Stimulated activated CD8-positive, alpha-beta memory T cell treated with anti-CD3 and anti-CD28 coated beads, Interleukin-12 subunit alpha, Interleukin-12 subunit beta, amount 100 ng/mL, for 24 hours (primary cell): ENCODE data around the gene DOC2A.
"Not testable (repeated sequence)": the region's sequence is repeated elsewhere in the genome, so short reads cannot be mapped to it uniquely, and the experiment has no call there.

Experiments
- DNase-seq: peaks from one replicate; pipeline ENCODE4 v3.0.0-alpha.2; 2020; ENCODE audit errors: extremely low read depth

The DOC2A gene

DNA sequence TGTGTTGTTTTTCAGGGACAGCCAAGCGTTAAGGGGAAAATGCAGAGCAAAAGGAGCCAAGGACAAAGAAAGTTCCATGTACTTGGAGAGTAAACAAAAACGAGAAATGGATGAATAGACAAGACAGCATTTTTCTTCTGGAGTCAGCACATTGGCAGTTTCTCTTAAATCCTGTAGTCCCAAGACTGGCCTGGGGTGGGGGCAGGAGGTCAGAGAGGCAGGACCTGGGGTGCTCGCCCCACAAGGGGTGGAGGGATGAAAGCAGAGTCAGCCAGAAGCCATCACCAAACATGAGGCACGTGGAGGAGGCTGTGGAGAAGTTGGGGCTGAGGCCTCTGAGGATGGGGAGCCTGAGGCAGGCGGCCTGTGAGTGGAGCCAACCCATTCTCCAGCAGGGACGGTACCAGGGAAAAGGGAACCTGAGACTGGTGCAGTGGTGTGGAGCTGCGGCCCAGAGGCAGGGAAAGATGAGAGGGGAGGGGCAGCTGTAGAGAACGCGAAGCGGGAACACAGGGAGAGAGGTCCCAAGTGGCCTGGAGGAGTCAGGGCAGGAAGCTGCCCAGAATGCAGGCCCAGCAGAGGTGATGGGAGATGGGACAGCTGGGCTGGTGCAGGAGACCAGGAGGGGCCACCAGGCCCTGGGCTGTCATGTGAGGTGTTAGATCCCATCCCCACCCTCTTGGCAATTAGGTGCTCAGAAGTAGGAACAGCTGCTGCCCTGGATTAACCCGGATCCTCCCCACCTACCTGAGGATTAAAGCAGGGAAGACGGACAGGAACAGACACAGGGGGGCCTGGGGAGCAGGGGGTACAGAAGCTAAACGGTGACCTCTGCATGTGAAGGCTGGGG, 17.0 kb upstream of the DOC2A start:
- no peak for DNase-seq

DNA sequence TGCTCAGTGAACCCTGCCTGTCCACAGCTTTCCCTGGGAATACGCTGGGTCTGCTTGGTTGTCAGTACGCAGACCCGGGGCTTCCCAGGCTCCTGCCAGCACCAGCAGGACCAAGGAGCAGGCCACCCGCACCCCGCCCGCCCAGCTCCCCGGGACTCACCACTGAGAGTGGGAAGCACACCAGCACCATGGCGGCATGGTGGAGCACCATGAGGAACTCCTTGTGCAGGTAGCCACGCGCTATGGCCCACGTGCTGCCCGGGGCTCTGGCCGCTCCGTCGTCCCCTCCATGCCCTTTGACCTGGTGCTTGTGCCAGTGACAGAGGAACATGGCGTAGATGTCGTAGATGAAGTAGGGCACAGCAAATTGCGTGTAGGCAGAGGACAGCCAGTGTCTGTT, 15.6 kb upstream of the DOC2A start:
- no peak for DNase-seq

DNA sequence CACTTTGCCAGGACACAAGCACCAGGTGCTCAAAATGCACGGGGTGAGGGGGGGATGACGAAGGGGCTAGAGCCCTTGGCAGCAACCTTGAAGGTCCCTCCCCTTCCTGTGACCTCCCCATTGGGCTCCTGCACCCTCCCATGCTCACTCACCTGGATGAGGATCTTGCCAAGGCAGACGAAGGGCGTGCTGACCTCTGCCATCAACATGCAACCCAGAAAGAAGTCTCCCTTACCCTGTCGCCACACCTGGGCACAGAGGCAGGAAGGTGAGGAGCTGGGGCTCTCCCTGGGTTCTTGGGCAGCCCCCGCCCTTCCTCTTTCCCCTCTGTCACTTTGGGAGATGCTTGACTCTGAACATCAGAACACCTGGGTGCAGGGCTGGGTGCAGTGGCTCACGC, 14.7 kb upstream of the DOC2A start:
- no peak for DNase-seq

DNA sequence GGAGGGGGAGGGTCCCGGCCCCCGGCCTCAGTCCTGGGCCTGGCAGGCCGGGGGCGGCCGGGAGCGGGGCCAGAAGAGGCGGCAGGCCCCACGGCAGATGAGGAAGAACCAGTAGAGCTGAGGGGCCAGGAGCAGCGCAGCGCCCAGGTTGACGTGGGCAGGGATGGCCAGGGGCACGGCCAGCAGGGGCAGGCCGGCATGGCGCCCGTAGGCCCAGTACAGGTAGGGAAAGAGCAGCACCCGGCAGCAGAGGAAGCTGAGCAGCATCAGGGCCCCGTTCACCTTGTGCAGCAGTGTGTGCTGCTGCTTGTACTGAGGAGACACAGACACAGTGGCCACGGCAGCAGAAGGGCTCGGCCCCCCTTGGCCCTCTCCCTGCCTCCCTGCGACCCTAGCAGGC, 14.3 kb upstream of the DOC2A start:
- no peak for DNase-seq

GRCh38 chr16:30024451-30024850, 13.6 kb upstream of the DOC2A start:
- DNase-seq: no peak

DNA sequence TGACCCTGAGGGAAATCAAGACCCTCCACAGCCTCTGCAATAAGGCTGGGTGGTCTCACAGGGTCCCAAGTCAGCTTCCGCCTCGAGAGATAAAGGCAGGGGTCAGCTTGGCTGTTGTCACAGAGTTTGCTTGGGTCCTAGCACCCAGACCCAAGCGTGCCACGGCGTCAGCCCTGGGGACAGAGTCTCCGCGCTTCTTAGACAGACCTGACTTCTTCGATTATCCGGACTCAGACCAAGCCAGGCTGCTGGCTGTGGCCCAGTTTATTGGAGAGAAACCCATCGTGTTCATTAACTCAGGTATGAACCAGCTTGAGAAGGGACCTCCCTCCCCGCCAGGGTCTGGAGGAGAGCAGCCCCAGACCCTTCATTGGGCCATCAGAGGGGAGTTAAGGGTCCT, 12.8 kb upstream of the DOC2A start:
- no peak for DNase-seq

DNA sequence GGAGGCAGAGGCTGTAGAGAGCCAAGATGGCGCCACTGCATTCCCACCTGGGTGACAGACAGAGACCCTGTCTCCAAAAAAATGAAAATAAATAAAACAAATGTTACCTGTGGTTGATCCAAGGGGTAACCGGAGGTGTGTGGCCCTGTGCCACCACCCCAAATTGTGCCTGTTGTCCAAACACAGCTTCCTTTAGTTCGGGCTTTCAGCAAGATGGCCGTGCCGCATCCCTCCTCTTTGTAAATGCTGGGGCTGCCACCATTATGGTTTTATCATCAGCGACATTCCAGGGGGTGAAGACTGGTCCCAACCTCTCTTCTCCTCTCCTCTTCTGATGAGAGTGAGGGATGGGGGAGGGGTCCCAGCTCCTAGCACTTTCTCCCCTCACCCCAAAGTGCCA, 12.1 kb upstream of the DOC2A start, which contains the start of gene C16orf92:
C16orf92 (plus strand) TSS at position 312 of the 400 bp plus-strand sequence. CDS start 143 bp downstream, outside the sequence.
- no peak for DNase-seq

GRCh38 chr16:30018731-30019158, 7.9 kb upstream of the DOC2A start:
- DNase-seq: no peak

GRCh38 chr16:30017937-30018336, 7.1 kb upstream of the DOC2A start:
- not testable (repeated sequence) for DNase-seq

DNA sequence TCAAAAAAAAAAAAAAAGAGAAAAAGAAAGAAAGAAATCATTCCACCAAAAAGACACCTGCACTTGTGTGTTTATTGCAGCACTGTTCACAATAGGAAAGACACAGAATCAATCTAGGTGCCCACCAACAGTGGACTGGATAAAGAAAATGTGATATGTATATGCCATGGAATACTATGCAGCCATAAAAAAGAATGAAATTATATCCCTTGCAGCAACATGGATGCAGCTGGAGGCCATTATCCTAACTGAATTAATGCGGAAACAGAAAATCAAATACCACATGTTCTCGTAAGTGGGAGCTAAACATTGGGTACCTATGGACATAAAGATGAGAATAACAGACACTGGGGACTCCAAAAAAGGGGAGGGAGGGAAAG, 6.4 kb upstream of the DOC2A start:
- no peak for DNase-seq

- no peak for DNase-seq
Observed at GRCh38 chr16:30016555-30017276, 5.9 kb upstream of the DOC2A start.

DNA sequence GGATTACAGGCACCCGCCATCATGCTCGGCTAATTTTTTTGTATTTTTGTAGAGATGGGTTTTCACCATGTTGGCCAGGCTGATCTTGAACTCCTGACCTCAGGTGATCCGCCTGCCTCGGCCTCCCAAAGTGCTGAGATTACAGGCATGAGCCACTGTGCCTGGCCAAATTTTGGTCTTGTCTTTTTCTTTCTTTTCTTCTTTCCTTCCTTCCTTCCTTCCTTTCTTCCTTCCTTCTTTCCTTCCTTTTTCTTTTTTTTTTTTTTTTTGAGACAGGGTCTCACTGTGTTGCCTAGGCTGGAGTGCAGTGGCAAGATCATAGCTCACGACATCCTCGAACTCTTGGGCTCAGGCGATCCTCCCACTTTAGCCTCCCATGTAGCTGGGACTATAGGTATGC, 4.6 kb upstream of the DOC2A start:
- DNase-seq: not testable (repeated sequence)

DNA sequence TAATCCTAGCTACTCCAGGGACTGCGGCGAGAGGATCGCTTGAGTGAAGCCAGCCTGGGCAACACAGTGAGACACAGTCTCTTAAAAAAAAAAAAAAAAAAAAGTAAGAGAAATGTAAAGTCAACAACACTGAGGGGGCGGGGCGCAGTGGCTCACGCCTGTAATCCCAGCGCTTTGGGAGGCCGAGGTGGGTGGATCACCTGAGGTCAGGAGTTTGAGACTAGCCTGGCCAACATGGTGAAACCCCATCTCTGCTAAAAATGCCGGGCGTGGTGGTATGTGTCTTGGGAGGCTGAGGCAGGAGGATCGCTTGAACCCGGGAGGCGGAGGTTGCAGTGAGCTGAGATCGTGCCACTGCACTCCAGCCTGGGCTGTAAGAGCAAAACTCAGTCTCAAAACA, 1.8 kb upstream of the DOC2A start:
- DNase-seq: not testable (repeated sequence)

GRCh38 chr16:30011714-30012504, 1.1 kb upstream of the DOC2A start:
- DNase-seq: no peak

DNA sequence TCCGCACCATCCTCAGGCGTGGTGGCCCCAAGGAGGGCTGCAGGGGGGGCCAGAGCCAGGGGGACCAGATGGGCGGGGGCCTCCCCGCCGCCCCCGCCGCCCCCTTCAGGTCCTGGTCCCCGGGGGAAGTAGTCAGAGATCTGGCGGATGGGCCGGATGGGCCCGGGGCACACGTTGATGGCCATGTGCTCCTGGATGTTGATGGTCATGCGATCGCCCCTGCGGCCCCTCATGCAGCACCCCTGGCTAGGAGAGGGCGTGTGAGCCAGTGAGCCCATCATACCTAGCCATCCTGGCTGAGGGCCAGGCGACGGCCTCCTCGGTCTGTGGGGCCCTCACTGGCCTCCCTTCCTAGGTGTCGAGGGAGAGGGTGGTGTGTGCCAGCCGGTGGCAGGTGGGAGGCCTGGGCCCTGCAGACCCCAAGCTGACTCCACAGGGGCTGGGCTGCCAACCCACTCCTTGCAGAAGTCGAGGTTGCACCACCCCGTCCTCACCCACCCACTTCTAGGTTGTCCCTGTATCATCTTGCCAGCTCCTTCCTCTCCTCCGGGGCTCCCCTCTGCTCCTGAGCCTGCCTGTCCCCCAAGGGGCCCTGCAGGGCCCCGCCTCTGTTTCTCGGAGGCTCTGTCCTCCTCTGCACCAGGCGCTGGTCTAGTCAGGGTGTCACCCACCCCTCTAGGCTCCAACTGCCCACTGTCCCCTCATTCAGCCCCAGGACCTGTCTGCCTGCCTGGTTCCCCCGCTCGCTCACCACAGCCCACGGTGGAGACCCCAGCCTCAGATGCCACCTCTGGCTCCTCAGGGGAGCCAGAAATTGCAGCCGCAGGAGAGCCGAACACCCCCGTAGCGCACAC, 610 bp downstream of the DOC2A start:
- DNase-seq: no peak

- DNase-seq: no peak
Observed at GRCh38 chr16:30009085-30009862, 1.6 kb downstream of the DOC2A start.

DNA sequence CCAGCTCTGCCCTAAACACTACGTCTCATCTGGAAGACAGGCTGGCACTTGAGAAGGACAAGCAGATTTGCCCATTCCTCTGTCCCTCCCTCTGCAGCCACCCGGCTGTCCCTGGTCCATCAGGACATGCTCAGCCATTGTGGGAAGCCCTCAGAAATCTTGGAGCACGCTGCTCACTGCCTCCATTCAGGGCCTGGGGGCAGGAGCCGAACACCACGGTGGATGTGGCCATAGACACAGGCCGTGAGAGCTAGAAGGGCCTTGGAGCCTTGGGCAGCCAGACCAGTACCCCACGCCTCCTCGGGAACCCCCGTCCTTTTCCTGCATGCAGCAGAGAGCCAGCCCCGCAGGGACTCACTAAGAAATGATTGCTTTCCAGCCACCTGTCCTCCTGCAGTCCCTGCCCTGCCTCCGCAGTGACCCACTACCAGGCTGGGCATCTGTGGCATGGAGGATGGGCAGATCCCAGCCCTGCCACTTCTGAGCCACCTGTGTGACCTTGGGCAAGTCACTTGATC, 3.4 kb downstream of the DOC2A start:
- DNase-seq: no peak

- no peak for DNase-seq
Observed at GRCh38 chr16:30006659-30007377, 4.0 kb downstream of the DOC2A start.

GRCh38 chr16:30006095-30006473, 4.7 kb downstream of the DOC2A start:
- DNase-seq: no peak
